ENCODE results near the gene CHST9.
"Not testable (repeated sequence)": the region's sequence is repeated elsewhere in the genome, so short reads cannot be mapped to it uniquely, and the experiment has no call there.

Gene CHST9

DNA sequence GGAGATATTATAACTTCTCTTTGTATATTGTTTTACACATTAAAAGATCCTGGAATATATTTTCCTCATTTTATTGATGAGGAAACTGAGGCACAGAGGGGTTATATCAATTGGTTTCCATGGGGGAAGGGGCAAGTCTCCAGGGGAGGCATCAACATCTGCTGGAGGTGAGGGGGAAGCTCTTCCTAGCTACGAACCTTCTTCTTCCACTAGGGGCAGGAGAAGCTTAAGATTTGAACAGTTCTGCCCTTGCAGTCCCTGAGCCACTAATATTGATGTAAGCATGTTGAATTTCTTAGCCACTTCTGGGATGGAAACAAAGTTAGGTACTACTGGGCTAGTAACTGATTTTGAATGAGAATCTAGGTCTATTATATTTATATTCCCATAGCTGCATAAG is 179.5 kb downstream of the CHST9 start:
- no peak for DNase-seq (ENCODE audit: low read depth in 2 of 2)

DNA sequence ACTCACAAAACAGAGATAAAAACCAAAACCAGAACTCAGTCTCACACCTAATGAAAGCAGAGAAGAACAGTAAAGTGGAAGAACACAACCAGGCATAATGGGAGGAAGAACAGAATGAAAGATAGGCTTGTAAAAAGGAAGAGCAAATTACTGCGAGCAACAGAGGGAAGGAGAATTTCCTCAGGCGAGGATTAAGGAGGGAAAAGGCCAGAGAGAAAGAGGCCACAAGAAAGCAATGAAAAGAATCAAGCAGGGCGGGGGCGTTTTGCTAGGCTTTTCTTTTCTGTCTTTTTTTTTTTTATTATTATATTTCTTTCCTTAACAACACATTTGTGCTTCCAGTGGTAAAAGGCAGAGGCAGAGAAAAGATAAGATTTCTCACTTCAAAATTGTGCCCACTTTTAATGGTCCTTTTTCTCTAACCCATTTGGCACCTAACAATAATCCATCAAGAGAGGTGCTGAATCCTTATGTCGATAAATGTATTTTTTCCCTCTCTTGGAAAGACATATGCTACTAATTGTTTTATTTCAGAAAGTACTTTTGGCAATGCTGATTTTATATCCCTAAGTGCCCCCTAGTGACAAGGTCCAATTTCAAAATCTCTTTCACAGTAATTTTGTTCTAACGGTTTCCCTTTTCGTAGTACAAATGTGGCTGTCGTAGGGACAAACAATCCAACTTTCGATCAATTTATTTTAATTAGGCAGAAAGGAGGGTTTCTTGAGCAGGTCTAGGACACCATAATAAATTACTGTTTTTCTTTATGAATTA is 180.9 kb downstream of the CHST9 start:
- DNase-seq (ENCODE audit: low read depth in 2 of 2), result no peak

DNA sequence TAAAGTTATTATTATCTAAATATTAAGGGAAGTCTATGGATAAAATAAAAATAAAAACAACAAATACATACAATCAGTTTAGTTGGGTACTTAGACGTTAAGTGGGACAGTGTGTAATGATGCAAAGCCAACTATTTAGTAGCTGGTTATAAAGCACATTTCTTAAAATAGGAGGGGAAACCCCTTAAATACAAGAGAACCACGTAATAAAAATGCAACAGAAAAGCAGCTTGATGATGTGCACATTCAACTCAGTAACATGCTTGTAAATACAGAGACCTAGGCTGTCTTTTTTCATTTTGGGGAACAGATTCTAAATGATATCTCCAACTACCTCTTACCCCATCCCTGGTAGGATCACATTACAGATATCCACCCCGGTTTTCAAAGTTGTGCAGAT is 185.3 kb downstream of the CHST9 start:
- DNase-seq (ENCODE audit: low read depth in 2 of 2), result no peak

DNA sequence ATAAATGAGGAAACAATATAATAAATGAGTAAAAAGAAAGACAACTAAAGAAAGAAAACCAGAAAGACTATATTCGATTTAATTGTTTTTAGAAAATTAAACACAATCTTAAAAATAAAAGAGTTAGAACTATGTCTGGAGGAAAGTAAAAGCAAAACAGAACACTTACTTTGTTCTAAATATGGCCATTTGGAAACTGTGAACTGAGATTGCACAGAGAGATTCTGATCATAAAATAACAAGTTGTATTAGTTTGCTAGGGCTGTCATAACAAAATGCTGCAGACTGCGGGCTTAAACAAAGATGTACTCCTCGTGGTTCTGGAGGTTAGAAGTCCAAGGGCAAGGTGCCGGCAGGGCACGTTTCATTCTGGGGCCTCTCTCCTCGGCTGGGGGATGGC is 191.5 kb downstream of the CHST9 start:
- no peak for DNase-seq (ENCODE audit: low read depth in 2 of 2)

DNA sequence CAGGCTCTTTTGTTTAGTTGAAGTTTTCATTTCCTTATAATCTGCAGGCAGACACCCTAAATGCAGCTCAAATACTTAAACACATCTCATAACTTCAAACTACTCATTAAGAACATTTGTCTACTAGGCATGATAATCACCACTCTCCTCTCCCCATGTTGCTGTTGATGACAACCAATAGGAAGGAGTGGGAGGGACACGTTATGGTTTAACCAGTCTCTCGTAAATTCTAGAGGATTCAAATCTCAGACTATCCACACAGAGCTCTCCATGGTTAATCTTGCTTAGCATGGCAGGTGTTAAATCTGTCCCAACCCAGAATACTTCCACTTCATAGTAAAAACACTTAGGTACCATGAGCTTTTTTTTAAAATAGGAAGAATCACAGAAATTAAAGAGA is 192.2 kb downstream of the CHST9 start:
- DNase-seq (ENCODE audit: low read depth in 2 of 2), result no peak

DNA sequence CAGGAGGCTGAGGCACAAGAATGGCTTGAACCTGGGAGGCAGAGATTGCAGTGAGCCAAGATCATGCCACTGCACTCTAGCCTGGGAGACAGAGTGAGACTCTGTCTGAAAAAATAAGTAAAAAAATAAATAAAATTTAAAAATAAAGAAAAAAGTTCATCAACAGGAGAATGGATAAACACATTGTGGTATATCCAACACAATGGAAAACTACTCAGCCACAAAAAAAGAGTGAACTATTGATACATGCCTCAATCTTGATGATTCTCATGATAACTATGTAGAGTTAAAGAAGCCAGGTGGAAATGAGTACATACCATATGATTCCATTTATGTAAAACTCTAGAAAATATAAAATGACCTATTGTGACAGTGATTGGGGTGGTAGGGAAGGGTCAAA is 195.3 kb downstream of the CHST9 start:
- DNase-seq (ENCODE audit: low read depth in 2 of 2), result no peak

DNA sequence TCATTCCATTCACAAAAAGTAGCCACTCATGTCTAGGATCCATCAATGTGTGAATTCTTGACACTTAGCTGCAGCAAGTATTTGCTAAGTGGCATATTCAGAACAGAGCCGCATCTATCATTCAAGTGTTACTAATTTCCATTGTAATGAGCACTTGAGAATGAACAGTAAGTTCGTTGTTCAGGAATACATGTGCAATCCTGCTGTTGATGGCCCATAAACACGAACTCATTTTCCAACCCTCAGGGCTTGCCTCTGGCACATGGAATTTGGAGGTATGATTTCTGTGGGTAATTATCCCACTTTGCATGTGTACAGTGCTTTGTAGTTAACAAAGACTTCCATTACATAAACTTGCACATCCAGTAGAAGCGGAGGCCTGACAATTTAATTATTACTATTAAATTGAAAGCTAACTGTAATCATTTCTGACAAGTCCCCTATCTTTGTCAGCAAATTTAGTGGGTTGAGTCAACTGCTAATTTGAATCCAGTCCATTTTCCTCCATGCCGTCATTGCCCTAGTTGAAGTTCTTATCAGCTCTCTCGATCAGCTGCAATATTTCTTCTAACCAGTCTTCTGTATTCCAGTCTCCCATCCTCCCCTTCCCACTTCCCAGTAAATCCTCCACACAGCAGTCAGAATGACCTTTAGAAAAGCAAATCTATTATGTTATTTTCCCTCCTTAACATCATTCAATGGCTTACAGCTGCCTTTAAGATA is 203.6 kb downstream of the CHST9 start:
- DNase-seq (ENCODE audit: low read depth in 2 of 2), result no peak

DNA sequence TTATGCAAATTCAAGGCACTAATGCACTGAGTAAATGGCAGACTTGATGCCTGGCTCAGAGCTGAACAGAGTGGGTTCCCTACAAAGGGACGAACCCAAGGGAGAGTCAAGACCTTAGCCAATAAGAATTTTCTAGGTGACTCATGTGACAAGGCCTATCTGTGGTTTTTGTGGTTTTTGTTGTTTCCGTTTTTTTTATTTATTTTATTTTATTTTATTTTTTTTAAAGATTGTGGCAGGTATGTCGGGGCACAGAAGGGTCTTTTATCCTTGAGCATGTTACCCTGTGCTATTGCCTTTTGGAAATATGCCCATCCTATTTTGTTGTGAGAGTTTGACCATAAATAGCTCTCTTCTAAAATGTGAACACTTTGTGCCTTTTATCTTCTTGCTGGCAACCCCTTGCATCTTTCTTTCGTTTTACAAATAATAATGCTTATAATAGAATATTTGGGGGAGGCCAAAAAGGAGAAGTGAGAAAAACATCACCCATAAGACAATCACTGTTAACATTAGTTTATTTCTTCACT is 206.2 kb downstream of the CHST9 start:
- DNase-seq (ENCODE audit: low read depth in 2 of 2), result no peak

DNA sequence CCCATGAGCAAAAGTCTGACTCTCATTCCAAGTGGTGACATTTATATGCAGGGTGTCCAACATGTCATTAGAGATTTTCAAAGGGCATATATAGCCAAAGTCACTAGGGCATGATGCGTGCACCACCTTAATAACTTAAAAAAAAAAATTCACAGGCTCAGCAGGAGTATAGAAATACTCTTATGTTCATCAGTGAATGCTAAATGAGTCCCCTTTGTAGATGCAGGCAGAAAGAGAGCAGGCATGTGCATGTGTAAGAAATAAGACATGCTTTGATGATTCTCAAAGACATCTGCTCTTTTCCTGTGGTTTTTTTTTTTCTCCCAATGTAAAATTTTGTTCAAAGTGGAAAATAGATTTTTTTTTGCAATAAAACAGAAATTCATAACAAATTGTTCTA is 207.3 kb downstream of the CHST9 start:
- no peak for DNase-seq (ENCODE audit: low read depth in 2 of 2)

DNA sequence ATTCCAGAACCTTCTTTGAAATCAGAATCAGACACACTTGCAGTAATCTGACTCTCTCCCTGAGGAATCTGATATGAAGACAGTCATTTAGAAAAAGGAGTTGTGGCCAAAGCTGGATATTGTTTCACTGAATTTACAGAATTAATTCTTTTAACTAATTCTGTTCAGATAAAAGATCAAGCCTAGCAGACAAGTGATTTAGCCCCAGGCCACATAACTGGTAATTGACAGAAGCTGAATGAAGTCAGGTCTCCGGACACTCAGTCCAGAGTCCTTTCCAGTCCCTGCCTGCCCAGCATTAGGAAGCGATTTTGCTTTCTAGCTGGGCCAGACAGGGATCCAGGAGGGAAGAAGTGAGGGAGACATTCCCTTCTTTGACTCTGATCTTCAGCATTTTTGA is 208.9 kb downstream of the CHST9 start:
- DNase-seq (ENCODE audit: low read depth in 2 of 2), result no peak

DNA sequence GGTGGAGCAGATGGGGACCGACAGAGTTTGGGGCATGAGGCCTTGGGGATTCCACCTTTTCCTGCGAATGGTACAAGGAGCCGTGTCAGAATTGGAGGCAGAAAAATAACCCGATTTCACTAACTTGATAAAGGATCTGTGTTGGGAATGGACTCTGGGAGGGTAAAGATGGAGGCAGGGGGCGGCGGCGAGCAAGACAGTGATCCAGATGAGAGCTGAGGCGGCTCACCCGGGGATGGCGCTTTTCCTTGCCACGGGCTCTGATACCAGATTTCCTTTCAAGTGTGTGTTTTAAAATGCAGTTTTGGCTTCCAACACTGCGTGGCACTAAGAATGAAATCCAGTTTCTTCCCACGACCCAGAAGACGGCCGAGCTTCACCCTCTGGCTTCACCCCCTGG is 212.6 kb downstream of the CHST9 start:
- DNase-seq (ENCODE audit: low read depth in 2 of 2), result not testable (repeated sequence)

DNA sequence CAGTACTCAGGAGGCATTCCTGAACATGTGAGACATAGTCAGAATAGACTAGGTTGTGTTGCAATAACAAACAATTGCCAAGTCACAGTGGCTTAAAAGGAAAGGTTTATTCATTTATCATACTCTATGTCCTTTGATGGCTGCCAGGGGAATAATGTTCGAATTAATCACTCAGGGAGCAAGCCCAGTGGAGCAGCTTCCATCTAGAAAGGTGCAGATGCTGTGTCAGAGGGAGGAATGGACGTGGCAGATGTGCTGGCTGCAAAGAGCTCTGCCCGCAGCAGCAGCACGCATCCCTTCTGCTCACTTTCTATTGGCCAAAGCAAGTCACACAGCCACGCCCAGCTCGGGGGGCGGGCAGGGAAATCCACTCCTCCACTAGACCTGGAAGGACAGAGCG is 213.7 kb downstream of the CHST9 start:
- DNase-seq (ENCODE audit: low read depth in 2 of 2), result no peak

DNA sequence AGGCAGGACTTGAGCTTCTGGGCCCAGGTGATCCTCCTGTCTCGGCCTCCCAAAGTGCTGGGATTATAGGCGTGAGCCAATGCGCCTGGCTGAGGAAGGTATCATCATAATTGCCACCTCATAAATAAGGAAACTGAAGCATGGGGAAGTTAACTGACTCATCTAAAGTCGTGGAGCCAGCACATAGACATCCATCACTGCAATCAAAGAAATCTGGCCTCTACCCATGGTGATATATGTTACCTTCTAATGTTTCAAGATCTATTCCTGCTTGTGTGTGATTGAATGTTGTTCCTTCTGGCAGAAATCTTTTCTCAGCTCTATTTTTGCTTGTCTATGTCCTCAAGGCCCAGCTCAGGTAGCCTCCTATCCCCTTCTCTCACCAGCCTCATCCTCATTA is 214.5 kb downstream of the CHST9 start:
- no peak for DNase-seq (ENCODE audit: low read depth in 2 of 2)

DNA sequence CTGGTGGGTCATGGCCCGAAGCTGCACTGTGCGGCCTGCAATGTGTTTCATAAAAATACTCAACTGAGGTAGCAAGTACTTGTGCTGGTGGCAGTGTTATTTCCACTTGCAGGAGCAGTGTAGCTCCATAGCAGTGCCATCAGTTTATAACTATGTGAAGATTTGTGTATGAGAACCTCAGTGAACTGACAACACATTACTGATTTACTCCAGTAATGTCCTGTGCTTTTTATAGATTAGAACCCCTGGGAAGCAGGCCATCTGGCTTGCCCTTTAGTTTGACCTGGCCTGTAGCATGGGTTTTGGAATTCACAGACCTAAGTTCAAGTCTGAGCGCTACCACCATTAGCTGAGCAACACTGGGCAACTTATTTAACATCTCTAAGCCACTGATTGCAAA is 219.9 kb downstream of the CHST9 start:
- no peak for DNase-seq (ENCODE audit: low read depth in 2 of 2)

DNA sequence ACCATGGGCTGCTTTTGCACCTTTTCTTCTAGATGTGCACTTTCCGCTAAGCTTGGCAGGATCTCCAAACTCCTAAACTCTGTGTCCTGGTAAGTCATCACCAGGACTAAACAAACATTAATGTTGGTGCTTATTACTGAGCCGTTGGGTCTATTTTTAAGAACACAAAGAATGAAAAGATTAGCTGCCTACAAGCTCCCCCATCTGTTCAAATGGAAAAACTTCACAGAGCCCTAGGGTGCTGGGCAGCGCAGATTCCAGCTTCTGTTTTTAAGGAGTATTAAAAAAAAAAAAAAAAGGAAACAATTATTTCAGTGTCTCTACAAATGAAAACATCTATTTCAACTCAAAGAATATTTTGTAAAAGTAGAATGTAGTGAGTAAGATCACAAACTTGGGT is 221.8 kb downstream of the CHST9 start:
- no peak for DNase-seq (ENCODE audit: low read depth in 2 of 2)

DNA sequence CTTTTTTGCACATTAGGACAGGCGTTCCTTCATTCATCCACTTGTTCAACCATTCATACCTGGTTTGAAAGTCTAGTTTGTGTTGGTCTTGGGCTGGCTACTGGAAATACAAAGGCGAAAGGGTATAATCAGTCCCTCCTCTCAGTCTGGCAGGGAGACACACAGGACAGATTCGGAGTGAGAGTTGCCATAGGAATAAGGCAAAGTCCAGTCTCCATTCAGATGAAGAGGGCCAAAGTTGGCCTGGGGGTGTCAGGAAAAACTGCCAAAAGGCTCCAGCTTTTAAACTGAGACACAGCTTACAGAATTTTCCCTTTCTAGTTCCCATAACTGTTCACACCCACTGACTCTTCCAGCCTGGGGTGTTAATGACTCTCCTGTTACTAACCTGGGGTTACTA is 223.3 kb downstream of the CHST9 start:
- DNase-seq (ENCODE audit: low read depth in 2 of 2), result no peak

DNA sequence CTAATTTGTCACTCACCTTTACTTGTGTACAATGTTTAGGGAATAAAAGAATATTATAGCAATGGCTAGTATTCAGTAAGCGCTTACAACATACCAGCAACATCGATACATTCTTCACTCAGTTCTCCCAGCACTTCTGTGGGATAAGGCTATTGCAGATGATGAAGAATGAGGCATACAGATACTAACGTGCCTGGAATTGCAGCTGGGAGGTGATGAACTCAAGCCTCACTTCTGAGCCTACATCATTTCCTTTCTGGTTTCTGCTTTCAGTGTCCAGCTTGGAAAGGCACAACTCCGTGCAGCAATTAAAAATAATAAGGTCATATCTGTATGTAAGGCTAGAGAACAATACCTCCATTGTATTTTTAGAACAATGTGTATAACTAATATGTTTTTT is 224.2 kb downstream of the CHST9 start:
- DNase-seq (ENCODE audit: low read depth in 2 of 2), result no peak

DNA sequence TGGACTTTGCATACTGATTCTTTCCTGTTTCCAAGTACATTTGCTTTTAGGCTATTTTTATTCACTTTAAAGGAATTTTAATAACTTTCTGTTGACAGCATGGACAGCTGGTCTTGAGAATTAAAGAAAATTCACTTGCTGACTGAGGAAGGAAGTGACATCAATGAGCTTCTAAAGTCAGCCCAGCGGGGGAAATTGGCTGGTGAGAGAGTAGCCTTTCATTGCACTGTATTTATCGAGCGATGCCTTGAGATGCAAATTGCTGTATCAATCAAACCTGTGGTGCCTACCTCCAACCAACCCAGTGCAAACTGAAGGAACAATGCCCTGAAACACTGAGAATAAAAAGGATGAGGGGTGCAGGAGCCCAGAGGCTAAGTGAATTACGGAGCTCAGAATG is 228.2 kb downstream of the CHST9 start:
- no peak for DNase-seq (ENCODE audit: low read depth in 2 of 2)

DNA sequence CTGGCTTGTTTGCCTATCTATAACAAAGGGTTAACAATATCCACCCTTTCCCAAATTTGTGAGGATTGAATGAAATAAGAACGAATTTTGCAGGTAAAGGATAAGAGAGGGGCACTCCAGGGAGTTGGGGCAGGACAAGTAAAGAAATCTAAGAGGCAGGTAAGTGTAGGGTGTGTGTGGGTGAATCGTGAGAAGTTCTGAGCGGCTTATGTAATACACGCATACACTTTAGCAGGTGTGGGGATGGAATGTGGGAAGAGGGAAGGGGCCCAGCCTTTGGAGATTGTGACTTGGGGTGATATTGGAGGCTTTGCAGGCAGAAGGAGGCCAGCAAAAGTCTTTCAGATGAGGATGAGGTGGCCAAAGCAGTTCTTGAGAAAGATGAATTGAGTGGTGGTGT is 236.4 kb downstream of the CHST9 start:
- DNase-seq (ENCODE audit: low read depth in 2 of 2), result no peak

DNA sequence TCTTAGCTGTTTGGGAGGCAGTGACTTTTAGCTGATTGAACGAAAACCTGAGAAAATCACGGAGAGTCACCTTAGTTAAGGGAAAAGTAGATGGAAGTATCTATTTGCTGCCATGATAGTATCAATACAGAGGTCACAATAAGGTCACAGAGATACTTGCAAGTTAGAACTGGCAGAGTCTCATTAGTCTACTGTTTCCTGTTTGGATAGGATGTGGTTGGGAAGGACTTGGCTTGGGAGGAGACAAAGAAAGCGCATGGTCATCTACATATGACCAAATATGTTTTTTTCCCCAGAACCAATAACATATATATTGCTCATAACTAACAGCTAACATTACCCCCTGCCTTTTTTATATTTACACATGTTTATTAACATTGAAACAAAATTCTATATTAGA is 241.2 kb downstream of the CHST9 start:
- no peak for DNase-seq (ENCODE audit: low read depth in 2 of 2)

DNA sequence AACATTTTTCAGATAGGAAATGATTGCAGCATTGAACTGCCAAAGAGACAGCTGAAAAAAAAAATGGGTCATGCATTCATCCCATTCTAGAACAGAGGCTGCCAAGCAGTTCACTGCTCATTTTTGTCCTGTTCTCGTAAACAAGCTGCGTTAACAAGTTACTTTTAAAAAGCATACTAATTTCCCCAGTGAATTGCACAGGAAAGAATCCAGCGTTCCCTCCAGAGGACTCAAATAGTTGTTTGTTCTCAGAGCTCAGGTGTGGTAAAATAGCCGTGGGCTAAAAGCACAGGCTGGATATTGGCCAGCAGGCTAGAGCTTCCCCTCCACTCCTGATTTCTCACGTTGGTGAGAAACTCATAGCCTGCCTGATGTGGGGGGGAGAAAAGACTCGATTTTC is 243.5 kb downstream of the CHST9 start:
- no peak for DNase-seq (ENCODE audit: low read depth in 2 of 2)

DNA sequence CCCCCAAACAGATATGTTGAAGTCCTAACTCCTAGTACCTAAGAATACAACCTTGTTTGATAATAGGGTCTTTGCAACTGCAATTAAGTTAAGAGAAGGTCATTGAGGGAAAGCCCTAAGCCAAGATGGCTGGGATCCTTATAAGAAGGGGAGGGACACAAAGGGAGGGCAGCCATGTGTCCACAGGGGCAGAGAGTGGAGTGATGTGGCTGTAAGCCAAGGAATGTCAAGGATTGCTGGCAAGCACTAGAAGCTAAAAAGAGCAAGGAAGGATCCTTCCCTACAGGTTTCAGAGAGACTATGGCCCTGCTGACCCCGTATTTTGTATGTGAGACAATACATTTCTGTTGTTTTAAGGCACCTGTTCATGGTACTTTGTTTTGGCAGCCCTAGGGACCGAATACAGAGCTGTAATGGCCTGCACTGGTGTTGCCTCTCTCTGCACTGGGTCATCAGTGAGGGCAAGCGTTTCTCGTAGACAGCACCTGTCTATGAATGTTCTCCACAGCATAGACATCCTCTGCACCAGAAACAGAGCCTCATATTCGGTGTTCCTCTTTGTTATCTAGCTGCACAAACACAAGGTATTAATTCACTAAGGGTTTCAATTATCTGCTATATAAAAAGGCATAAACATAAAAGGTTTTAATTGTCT is 244.2 kb downstream of the CHST9 start:
- DNase-seq (ENCODE audit: low read depth in 2 of 2), result no peak

DNA sequence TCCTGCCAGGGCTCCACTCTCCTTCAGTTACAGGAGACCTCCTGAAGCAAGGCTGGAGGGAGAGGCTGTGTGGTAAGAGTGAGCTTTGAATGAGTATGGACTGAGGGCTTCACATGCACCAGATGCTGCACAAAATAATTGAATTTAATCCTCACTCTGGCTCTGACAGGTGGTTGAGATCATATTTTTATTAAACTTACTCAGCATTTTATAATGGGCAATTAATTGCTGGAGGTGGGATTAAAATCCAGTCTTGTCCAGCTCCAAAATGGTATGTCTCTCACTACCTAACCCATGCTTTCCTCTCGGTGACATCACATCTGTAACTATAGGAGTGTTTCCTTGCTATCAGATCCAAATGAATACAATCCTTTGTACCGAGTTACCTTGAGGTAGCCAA is 253.4 kb downstream of the CHST9 start:
- DNase-seq (ENCODE audit: low read depth in 2 of 2), result no peak

Measured in stimulated activated CD4-positive, alpha-beta T cell treated with anti-CD3 and anti-CD28 coated beads, Interleukin-4, amount 100 ng/mL, for 48 hours (primary cell).